ENCODE measurements around the gene CRABP2. TPM values are rescaled to one million over a fixed set of nuclear protein-coding genes. Genes with fewer than 3 reads are reported as not detected.
A peak's percentile ranks its signal among the peaks of the same experiment; 100 is the strongest.

The CRABP2 gene
- total RNA-seq, 1 experiment from 2014 or later: 209 TPM

DNA sequence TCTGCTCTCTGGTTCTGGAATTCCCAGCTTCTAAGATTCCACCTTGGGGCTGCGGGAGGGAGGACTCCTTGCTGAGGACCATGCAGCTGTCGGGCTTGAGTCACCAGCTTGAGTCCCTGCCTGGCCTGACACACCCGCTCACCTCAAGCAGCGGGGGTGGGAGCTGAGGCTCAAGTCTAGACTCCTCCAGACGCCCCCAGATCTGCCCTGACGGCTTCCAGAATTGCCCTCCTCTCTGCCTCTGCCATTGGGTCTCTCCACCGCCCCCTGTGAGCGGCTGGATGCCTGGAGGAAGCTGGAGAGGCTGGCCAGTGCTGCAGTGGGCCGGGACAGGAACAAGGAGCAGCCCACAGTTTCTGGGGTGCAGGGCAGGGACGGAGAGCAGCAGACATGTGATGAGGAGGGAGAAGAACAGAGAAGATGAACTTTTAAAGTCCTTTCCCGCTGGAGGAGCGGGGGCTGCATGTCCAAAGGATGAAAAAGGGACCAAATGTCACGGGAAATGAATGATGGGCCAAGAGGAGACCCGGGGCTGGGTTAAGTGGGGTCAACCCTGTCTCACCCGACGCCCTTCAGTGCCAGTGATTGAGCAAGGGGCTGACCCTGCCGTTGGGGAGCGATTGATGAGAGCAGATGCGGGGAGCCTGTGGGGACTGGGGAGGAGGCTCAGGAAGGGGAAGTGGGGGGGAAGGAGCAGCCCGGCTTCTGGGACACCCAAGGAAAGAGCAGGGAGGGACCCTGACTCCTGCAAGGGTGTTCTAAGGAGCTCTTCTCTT is 13.5 kb downstream of the CRABP2 start:
- Histone ChIP-seq H2AFZ (ENCODE audit: low read depth, low read length, poor library complexity, severe bottlenecking) (peak overlapping the region; percentile 35), H3K4me1 (ENCODE audit: control insufficient read depth in 1 of 2, insufficient read depth in 2 of 2, low read length in 2 of 2) (peaks cover 57 to 70% of the 10 kb centered on the region in 2 experiments), H3K4me3 (replicated peaks in 1 of 2; ENCODE audit: low read depth in 1 of 2, low read length in 2 of 2) (no peak overlapping the region), H3K9me3 (ENCODE audit: control insufficient read depth in 1 of 2, insufficient read depth in 1 of 2, low read depth in 1 of 2, low read length in 2 of 2) (no peaks in the 10 kb centered on the region), H3K27ac (ENCODE audit: low read depth, low read length) (peak overlapping the region; percentile 72), H3K9ac (ENCODE audit: low read length) (peak overlapping the region; percentile 39), H3K9me2 (ENCODE audit: insufficient read depth) (no peaks in the 10 kb centered on the region), H3K4me2 (ENCODE audit: low read length) (peak overlapping the region; percentile 84), H3K36me3 (ENCODE audit: control insufficient read depth in 1 of 2, insufficient read depth in 2 of 2, low read length in 2 of 2) (no peaks in the 10 kb centered on the region), H4K20me1 (ENCODE audit: insufficient read depth) (no peaks in the 10 kb centered on the region), H3K27me3 (ENCODE audit: insufficient read depth, low read length) (no peaks in the 10 kb centered on the region), H3K79me2 (ENCODE audit: insufficient read depth, low read length) (no peaks in the 10 kb centered on the region)
- intact Hi-C loops (cut with micrococcal nuclease): no loop called here
- CTCF ChIA-PET: interaction anchor here (1.6 to 10.0 kb wide), 5 partner anchors 16 to 236 kb away, joined by 4 to 508 read pairs (median 104); partner anchors contain the start of genes CRABP2, INSRR, ISG20L2 and METTL25B
- ATAC-seq (no peak), DNase-seq (ENCODE audit: low read depth, low spot score) (no peak)
- TF ChIP-seq CTCF (IDR thresholded peaks at IDR 0.05 in 2 of 3, conservative IDR thresholded peaks at IDR 0.05 in 1 of 3; ENCODE audit: borderline replicate concordance in 1 of 3, insufficient read depth in 1 of 3, low read depth in 2 of 3, low read length in 2 of 3) (peak in 1 of 3 experiments; percentile 12; a peak in 1 of 6 replicates), POLR2AphosphoS5 (IDR thresholded peaks at IDR 0.05; ENCODE audit: low read depth, low read length) (no peak), RAD21 (IDR thresholded peaks at IDR 0.05; ENCODE audit: low read depth) (no peak), TCF7L2 (IDR thresholded peaks at IDR 0.05; ENCODE audit: borderline replicate concordance, extremely low read depth, insufficient read depth, insufficient read length) (no peak), ZNF274 (IDR thresholded peaks at IDR 0.05; ENCODE audit: low read depth, low read length) (no peak), ZFX (IDR thresholded peaks at IDR 0.05) (no peak), EZH2 (IDR thresholded peaks at IDR 0.05) (no peak)
- TF ChIP-seq, protein P1, sequence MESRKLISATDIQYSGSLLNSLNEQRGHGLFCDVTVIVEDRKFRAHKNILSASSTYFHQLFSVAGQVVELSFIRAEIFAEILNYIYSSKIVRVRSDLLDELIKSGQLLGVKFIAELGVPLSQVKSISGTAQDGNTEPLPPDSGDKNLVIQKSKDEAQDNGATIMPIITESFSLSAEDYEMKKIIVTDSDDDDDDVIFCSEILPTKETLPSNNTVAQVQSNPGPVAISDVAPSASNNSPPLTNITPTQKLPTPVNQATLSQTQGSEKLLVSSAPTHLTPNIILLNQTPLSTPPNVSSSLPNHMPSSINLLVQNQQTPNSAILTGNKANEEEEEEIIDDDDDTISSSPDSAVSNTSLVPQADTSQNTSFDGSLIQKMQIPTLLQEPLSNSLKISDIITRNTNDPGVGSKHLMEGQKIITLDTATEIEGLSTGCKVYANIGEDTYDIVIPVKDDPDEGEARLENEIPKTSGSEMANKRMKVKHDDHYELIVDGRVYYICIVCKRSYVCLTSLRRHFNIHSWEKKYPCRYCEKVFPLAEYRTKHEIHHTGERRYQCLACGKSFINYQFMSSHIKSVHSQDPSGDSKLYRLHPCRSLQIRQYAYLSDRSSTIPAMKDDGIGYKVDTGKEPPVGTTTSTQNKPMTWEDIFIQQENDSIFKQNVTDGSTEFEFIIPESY (IDR thresholded peaks at IDR 0.05; ENCODE audit: extremely low read depth, insufficient replicate concordance, low read length): no peak
- BruUV-seq (replicated peaks): no TSS peak
- POLR2A ChIA-PET: interaction anchor here (1.0 to 5.0 kb wide), 4 partner anchors 12 to 36 kb away, joined by 3 to 87 read pairs (median 36); partner anchors contain the start of genes CRABP2, ISG20L2, METTL25B and NES
- RAD21 ChIA-PET (ENCODE audit: low non-redundant PET in 1 of 2, low total read pairs in 2 of 2, uncharacterized antibody in 2 of 2, unreplicated experiment in 2 of 2): interaction anchor here (1.8 to 4.0 kb wide), 5 partner anchors 14 to 168 kb away, joined by 9 to 67 read pairs (median 45); partner anchors contain the start of genes CRABP2 (in 2 of the 2) and NTRK1 (in 1 of the 2)

Measured in HCT116 (cell line).